Measurements from ENCODE around the gene DNAJC5G. TPM values are rescaled to one million over a fixed set of nuclear protein-coding genes. Genes with fewer than 3 reads are reported as not detected.

DNAJC5G gene
- total RNA-seq, 1 donor from 2014 or later = not detected

DNA sequence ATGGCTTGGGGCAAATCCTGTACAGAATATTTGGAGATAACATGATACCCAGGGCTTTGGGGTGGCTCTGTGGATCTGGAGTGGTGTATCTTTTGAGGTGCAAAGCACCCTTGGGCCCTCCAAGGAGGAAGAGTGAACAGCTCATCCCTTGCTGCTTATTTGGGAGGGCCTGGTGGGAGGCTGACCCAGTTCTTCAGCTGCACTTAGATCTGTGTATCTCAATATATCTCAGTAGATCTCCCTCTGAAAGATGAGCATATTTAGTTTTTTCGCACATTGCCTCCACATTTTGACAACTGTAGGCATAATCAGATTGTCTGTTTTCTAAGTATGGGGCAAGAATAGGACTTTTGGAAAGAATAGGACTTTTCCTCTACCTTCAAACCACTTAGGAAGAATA lies 9.8 kb downstream of the DNAJC5G start:
- TF ChIP-seq, protein P1, sequence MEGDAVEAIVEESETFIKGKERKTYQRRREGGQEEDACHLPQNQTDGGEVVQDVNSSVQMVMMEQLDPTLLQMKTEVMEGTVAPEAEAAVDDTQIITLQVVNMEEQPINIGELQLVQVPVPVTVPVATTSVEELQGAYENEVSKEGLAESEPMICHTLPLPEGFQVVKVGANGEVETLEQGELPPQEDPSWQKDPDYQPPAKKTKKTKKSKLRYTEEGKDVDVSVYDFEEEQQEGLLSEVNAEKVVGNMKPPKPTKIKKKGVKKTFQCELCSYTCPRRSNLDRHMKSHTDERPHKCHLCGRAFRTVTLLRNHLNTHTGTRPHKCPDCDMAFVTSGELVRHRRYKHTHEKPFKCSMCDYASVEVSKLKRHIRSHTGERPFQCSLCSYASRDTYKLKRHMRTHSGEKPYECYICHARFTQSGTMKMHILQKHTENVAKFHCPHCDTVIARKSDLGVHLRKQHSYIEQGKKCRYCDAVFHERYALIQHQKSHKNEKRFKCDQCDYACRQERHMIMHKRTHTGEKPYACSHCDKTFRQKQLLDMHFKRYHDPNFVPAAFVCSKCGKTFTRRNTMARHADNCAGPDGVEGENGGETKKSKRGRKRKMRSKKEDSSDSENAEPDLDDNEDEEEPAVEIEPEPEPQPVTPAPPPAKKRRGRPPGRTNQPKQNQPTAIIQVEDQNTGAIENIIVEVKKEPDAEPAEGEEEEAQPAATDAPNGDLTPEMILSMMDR (conservative IDR thresholded peaks at IDR 0.05) = no peak
- H3K36me3 Mint-ChIP-seq (ENCODE audit: low read depth) = no peaks in the 10 kb centered on the region

DNA sequence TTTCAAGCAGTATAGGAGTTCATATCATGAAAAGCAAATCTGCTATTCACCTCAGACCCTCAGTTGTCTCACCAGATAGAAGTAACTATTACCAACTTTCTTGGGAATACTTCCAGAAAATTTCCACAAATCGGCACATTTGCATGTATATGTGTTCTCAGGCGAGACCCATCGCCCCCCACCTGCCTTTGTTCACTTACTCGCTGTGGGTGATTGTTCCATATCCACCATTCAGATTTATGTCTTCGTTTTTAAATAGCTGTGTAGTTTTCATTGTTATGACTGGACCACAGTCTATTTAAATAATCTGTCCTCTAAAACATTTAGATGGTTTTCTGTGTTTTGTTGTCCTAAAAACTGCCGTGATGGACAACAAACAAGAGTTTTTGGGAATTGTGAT lies 10.2 kb downstream of the DNAJC5G start:
- Mint-ChIP-seq H3K4me1 (no peaks in the 10 kb centered on the region), H3K27me3 (ENCODE audit: low read depth) (peaks cover 82% of the 10 kb centered on the region), H3K9me3 (no peaks in the 10 kb centered on the region), H3K36me3 (ENCODE audit: low read depth) (no peaks in the 10 kb centered on the region), H3K27ac (ENCODE audit: unreplicated experiment) (no peak overlapping the region), H3K4me3 (no peak overlapping the region)
- no peak for DNase-seq (ENCODE audit: low read depth, low spot score)
- TF ChIP-seq, protein P1 (conservative IDR thresholded peaks at IDR 0.05) = no peak

More for the DNA sequence above, 9.8 kb downstream of the DNAJC5G start:
- Mint-ChIP-seq H3K4me1 (no peaks in the 10 kb centered on the region), H3K27ac (ENCODE audit: unreplicated experiment) (no peak overlapping the region), H3K4me3 (no peak overlapping the region), H3K27me3 (ENCODE audit: low read depth) (peaks cover 83% of the 10 kb centered on the region), H3K9me3 (no peaks in the 10 kb centered on the region)
- DNase-seq (ENCODE audit: low read depth, low spot score) = no peak

DNA sequence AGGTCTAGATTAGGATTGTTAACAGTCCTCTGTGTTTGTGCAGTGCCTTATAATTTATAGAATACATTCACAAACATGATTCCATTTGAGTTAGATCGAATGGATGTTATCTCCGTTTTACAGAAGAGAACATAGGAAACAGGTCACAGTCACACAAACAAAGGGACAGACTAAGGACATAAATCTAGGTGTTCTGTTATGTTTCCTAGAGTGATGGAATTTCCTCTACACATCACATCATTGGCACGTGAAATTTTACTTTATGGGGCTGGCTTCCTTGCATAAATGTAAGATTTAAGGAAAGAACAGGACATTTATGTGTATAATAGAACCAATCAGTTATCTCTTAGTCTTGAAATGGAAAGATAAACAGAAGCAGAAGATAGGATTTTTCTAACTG lies 13.4 kb downstream of the DNAJC5G start:
- H3K4me1 Mint-ChIP-seq = no peaks in the 10 kb centered on the region
- H3K27ac Mint-ChIP-seq (ENCODE audit: unreplicated experiment) = no peak overlapping the region
- H3K36me3 Mint-ChIP-seq (ENCODE audit: low read depth) = no peaks in the 10 kb centered on the region
- TF ChIP-seq, protein P1 (conservative IDR thresholded peaks at IDR 0.05) = no peak
- no peaks in the 10 kb centered on the region for H3K9me3 Mint-ChIP-seq
- no peak overlapping the region for H3K4me3 Mint-ChIP-seq
- H3K27me3 Mint-ChIP-seq (ENCODE audit: low read depth) = peaks cover 81% of the 10 kb centered on the region
- DNase-seq (ENCODE audit: low read depth, low spot score) = no peak

DNA sequence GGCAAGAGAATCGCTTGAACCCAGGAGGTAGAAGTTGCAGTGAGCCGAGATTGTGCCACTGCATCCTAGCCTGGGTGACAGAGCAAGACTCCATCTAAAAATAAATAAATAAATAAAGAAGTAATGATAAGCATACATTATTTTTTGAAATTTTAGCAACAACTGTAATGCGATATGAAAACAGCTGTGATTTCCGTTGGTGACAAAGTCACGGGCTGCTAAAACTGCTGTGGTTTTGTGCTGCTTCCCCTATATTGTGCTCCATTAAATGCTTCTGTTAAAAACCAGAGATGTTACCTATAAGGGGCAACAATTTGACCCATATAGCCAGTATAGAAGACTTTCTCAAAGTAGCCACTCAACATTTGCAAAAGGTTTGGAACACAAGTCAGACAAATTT lies 15.3 kb downstream of the DNAJC5G start:
- TF ChIP-seq, protein P1 (conservative IDR thresholded peaks at IDR 0.05) = no peak
- H3K4me1 Mint-ChIP-seq = no peaks in the 10 kb centered on the region
- H3K36me3 Mint-ChIP-seq (ENCODE audit: low read depth) = no peaks in the 10 kb centered on the region
- H3K4me3 Mint-ChIP-seq = no peak overlapping the region
- H3K27ac Mint-ChIP-seq (ENCODE audit: unreplicated experiment) = no peak overlapping the region
- DNase-seq (ENCODE audit: low read depth, low spot score) = no peak
- no peaks in the 10 kb centered on the region for H3K9me3 Mint-ChIP-seq
- peaks cover 68% of the 10 kb centered on the region for H3K27me3 Mint-ChIP-seq (ENCODE audit: low read depth)

DNA sequence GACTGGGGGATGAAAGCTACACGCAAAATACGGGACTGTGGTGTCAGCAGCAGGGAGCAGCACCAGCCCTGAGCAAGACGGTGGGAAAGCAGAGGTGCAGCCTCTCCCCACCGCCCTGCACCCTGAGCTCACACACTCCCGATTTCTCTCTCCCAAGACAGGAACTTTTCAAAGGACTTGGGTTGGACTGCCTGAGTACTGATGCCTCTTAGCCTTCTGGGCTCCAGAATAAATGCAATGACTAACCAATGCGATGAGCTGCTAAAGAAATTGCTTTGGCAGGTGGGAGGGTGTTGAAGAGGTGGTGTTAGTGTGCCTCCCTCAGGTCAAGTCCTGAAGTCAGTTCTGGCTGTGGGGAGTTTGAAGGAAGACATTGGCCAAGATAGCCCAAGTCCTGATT lies 16.6 kb downstream of the DNAJC5G start:
- Mint-ChIP-seq H3K27me3 (ENCODE audit: low read depth) (peaks cover 68% of the 10 kb centered on the region), H3K9me3 (no peaks in the 10 kb centered on the region), H3K4me1 (no peaks in the 10 kb centered on the region), H3K4me3 (no peak overlapping the region), H3K27ac (ENCODE audit: unreplicated experiment) (no peak overlapping the region), H3K36me3 (ENCODE audit: low read depth) (no peaks in the 10 kb centered on the region)
- TF ChIP-seq, protein P1 (conservative IDR thresholded peaks at IDR 0.05) = no peak
- no peak for DNase-seq (ENCODE audit: low read depth, low spot score)

DNA sequence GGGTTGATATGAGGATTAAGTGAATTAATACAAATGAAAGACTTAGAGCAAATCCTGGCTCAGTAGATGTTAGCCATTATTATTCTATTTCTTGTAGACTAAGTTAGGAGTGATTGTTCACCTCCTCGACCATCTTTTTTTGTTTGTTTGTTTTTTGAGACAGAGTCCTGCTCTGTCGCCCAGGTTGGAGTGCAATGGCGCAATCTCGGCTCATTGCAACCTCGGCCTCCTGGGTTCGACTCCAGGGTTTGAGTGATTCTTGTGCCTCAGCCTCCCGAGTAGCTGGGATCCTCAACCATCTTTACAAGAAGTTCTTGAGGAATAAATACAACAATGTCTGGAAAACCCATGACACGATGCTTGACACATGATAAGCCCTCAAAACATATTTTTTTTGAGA lies 19.7 kb downstream of the DNAJC5G start:
- no peak overlapping the region for H3K27ac Mint-ChIP-seq (ENCODE audit: unreplicated experiment)
- H3K4me3 Mint-ChIP-seq = no peak overlapping the region
- no peaks in the 10 kb centered on the region for H3K4me1 Mint-ChIP-seq
- peaks cover 52% of the 10 kb centered on the region for H3K27me3 Mint-ChIP-seq (ENCODE audit: low read depth)
- DNase-seq (ENCODE audit: low read depth, low spot score) = no peak
- no peaks in the 10 kb centered on the region for H3K9me3 Mint-ChIP-seq
- no peaks in the 10 kb centered on the region for H3K36me3 Mint-ChIP-seq (ENCODE audit: low read depth)
- TF ChIP-seq, protein P1 (conservative IDR thresholded peaks at IDR 0.05) = no peak

Data from neural crest cell (in vitro differentiated cells).